T-helper 17 cell (primary cell): ENCODE measurements around the gene TFF2. TPM values are rescaled to one million over a fixed set of nuclear protein-coding genes. Genes with fewer than 3 reads are reported as not detected.

Source experiments
- total RNA-seq, 4 donors: library from RNA in 2 of 4; stranded (reverse) in 2 of 4; gene quantifications; one replicate each; pipeline ENCODE4 v1.2.3 and lab custom pipeline; 2022 to 2026

Gene TFF2
- total RNA-seq, 2 donors from 2014 or later: not detected

Other genes starting within 250 kb of the TFF2 start
- gene ABCG1, start 131.9 kb downstream of the TFF2 start, total RNA-seq: 10 to 100 TPM; 43.4 to 75.0 TPM
- gene TFF3, start 35.6 kb downstream of the TFF2 start, total RNA-seq: not detected
- gene TFF1, start 15.5 kb upstream of the TFF2 start, total RNA-seq: not detected
- 1 to 10 TPM; 2.8 to 4.5 TPM for gene TMPRSS3, start 45.1 kb upstream of the TFF2 start, total RNA-seq
- gene UBASH3A, start 52.9 kb upstream of the TFF2 start, total RNA-seq: 10 to 100 TPM; 49.5 to 50.3 TPM
- gene RSPH1, start 145.2 kb upstream of the TFF2 start, total RNA-seq: under 1 TPM in 1 of 2 donors, not detected in 1; 0.47 TPM
- gene SLC37A1, start 162.9 kb upstream of the TFF2 start, total RNA-seq: 10 to 100 TPM; 21.0 to 24.0 TPM